ENCODE data around the gene ZNF385B.
"Not testable (repeated sequence)": the region's sequence is repeated elsewhere in the genome, so short reads cannot be mapped to it uniquely, and the experiment has no call there.

DNA sequence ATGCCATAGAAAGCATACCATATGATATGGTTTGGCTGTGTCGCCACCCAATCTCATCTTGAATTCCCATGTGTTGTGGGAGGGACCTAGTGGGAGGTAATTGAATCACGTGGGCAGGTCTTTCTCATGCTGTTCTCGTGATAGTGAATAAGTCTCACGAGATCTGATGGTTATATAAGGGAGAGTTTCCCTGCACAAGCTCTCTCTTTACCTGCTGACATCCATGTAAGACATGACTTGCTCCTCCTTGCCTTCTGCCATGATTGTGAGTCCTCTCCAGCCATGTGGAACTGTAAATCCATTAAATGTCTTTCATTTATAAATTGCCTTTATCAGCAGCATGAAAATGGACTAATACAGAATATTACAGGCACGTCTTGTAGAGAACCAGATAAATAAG, 403.3 kb downstream of the ZNF385B start:
- TF ChIP-seq, protein P1, sequence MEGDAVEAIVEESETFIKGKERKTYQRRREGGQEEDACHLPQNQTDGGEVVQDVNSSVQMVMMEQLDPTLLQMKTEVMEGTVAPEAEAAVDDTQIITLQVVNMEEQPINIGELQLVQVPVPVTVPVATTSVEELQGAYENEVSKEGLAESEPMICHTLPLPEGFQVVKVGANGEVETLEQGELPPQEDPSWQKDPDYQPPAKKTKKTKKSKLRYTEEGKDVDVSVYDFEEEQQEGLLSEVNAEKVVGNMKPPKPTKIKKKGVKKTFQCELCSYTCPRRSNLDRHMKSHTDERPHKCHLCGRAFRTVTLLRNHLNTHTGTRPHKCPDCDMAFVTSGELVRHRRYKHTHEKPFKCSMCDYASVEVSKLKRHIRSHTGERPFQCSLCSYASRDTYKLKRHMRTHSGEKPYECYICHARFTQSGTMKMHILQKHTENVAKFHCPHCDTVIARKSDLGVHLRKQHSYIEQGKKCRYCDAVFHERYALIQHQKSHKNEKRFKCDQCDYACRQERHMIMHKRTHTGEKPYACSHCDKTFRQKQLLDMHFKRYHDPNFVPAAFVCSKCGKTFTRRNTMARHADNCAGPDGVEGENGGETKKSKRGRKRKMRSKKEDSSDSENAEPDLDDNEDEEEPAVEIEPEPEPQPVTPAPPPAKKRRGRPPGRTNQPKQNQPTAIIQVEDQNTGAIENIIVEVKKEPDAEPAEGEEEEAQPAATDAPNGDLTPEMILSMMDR (IDR thresholded peaks at IDR 0.05; ENCODE audit: low read depth, low read length), result not testable (repeated sequence)
- TF ChIP-seq POLR2A (IDR thresholded peaks at IDR 0.05; ENCODE audit: extremely low read depth, insufficient read length), result not testable (repeated sequence)
- TF ChIP-seq, protein P2, sequence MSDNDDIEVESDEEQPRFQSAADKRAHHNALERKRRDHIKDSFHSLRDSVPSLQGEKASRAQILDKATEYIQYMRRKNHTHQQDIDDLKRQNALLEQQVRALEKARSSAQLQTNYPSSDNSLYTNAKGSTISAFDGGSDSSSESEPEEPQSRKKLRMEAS (IDR thresholded peaks at IDR 0.05; ENCODE audit: low read depth, low read length), result not testable (repeated sequence)

Measured in NB4 (cell line).